Activated CD4-positive, alpha-beta T cell treated with anti-CD3 and anti-CD28 coated beads for 4 hours (primary cell): ENCODE data around the gene CEP162.
"Not testable (repeated sequence)": the region's sequence is repeated elsewhere in the genome, so short reads cannot be mapped to it uniquely, and the experiment has no call there.

Experiments used
- DNase-seq, 2 donors: peaks; one replicate each; pipeline ENCODE4 v3.0.0-alpha.2; 2020

The CEP162 gene

DNA sequence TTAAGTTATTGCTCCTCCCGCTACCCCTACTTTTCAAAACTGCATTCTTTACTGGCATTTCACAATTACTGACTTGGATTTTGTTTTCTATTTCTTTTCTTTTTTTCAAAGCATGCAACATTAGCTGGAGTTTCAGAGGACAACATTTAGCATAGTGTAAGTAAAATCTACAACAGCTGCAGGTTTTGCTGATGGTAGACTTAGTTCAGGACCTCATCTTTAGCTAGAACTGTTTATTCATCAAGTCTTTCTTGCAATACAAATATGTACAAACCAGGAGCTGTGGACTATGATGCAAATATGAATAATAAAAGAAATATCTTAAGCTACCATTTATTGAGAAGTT lies 728 bp upstream of the CEP162 start:
- DNase-seq = no peak

DNA sequence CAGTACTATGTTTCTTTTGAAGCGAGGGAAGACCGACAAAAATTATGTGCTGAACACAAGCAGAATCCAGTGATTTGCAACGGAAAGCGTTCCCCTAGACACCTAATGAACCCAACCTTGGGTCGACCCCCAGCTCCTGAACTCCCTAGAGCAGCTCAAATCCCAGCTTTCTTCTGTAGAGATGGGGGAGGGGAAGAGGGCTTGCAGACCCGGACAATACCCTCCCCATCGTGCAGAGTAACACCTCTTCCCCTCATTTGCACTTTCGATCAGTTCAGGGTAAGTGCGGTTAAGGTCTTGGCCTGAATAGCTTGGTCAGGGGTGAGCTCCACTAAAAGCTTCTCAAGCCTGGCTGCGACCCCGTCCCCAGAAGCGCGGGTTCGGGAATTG lies 404 bp downstream of the CEP162 start:
- no peak for DNase-seq

DNA sequence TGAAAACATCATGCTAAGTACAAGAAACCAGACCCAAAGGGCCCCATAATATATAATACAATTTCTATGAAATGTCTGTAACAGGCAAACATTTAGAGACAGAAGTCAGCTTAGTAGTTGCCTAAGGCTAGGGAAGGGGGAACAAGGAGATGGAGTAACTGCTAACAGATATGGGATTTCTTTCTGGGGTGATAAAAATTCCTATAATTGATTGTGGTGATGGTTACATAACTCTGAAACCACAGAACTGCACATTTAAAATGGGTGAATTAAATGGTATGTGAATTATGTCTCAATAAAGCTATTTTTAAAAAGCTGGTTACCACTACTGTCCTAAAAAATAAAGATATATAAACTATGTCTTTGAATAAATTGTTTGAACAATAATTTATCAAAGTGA lies 3.2 kb downstream of the CEP162 start:
- no peak for DNase-seq

DNA sequence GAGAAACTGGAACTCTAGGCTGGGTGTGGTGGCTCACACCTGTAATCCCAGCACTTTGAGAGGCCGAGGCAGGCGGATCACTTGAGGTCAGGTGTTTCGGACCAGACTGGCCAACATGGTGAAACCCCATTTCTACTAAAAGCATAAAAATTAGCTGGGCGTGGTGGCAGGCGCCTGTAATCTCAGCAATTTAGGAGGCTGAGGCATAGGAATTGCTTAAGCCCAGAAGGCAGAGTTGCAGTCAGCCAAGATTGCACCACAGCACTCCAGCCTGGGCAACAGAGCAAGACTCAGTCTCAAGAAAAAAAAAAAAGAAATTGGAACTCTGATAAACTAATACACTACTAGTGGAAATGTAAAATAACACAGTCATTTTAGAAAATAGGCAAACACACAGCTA lies 3.8 kb downstream of the CEP162 start:
- not testable (repeated sequence) for DNase-seq

DNA sequence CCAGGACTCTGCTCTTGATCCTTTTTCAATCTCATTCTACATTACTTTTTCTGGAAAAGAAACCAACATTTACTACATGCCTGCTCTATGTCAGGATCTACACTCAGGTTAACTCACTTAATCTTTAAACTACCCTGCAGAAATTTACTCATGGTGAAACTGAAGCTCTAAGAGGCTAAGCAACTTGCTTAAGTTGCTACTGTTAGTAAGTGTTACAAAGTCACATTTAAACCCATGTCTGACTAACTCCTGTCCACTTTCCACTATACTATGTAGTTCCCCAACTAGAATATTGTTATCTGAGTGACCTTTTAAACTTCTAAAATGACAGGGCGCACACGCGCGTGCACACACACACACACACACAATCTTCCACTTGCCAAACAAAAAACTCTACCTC lies 5.0 kb downstream of the CEP162 start:
- no peak for DNase-seq

DNA sequence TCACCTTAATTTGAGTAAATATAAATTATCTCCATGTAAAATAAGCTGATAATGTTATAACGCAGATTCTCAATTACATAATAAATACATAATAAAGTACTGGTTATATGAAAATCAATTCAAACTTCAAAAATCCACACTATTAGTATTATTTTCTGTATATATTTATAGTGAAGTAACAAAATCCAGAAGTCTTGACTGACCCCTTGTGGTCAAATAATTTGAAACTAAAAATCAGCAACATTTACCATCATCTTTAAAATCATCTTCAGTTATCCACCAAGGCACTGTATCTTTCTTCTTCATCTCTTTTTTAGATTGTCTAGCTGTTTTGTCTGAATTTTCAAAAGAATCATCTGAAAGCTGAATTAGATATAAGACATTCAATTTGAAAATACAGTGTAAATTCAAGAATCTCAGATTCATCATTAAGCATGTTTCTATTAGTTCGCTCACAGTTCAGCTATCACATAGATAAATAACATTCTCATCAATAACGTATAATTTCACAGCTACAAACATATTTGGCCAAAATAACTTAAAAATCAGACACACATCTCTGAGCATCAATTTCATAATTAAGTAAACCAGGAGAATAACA lies 6.5 kb downstream of the CEP162 start:
- no peak for DNase-seq

DNA sequence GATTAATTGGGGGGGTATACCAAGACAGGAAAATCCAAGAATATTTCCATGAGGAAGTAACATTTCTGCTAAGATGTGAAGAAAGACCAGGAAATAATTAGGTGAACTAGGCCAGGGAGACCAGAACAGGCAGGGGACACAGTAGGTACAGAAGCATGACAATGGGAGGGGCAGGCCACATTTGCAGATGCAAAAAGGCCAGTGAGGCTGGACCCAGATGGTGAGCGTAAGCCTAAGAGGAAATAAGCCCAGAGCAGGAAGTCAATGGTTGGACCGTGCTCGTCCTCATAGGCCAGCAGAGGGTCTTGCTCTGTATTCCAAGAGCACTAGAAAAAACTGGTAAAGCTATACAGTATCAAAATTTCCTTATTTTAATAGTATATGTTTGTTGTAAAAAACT lies 9.4 kb downstream of the CEP162 start:
- DNase-seq = no peak

DNA sequence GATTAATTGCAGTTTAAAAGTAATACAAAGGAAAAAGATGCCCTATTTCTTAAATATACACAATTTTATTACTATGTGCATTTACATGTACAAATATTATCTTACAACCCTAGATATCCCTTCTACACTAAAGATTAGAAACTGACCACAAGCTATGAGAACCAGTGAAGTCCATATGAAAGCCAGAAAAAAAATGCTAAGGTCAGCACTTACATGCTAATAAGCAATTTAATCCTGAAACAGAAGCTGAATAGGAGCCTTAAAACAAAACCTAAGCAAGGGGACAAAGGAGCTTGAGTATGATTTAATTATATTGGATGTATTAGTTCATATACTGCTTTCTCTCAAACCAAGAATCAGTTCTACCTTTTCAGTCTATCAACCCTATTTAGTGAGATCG lies 14.2 kb downstream of the CEP162 start:
- no peak for DNase-seq

DNA sequence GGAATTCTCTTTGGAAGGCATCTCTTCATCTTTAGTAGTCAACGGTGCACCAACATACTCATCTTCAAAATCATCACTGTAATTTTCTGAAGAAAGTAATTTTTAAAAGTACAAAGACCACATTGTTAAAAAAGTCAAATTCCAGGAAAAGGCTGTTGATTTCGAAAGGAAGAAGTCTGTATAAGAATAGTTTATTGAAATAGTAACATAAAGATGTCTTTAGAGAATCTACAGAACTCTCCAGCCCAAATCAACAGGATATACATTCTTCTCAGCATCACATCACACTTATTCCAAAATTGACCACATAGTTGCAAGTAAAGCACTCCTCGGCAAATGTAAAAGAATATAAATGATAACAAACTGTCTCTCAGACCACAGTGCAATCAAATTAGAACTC lies 23.4 kb downstream of the CEP162 start:
- no peak for DNase-seq

DNA sequence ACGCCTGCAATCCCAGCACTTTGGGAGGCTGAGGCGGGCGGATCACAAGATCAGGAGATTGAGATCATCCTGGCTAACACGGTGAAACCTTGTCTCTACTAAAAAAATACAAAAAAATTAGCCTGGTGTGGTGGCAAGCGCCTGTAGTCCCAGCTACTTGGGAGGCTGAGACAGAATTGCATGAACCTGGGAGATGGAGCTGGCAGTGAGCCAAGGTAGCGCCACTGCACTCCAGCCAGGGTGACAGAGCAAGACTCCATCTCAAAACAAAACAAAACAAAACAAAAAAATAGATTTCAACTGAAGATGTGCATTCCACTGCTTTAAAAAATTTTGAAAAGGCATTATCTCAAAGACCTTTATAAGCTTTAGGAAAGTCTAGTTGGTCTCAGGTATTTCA lies 27.5 kb downstream of the CEP162 start:
- not testable (repeated sequence) for DNase-seq

DNA sequence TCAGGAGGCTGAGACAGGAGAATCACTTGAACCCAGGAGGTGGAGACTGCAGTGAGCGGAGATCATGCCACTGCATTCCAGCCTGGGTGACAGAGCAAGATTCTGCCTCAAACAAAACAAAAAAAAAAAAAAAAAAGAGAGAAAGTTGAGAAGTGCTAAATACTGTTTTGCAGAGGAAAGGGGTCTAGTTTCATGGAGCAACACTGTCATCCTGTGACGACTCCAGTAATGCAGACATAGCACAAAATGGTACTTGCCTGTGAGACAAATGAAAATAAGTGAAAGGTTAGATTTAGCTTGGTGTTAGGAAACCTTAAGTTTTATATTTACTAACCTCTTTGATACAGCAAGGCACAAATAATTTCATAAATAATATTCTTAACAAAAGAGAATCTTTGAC lies 29.7 kb downstream of the CEP162 start:
- DNase-seq = no peak

DNA sequence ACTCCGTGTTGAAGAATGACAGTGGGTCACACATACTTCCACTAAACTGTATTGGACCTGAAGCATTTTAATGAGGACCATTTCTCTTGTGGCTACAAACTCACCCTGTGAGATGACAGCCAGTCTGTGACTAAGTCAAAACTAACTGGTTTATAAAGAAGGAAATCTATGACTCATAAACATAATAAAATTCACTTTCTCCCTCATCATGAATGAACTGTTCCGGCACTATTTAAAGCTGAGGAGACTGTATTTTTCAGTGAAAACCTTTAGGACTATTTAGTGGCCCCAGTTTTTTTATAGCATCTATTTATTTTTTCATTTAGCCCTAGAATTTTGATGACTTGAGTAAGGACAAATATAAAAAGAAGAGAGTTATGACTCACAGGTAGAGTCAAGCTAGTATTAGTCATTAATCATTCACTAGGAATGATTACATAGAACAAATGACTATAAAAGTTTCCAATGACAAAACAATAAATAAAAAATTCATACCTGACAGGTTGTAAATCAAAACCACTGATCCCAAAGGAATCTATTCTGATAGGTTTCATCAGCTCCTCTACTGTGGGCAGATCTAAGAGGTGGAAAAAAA lies 34.2 kb downstream of the CEP162 start:
- DNase-seq = no peak

DNA sequence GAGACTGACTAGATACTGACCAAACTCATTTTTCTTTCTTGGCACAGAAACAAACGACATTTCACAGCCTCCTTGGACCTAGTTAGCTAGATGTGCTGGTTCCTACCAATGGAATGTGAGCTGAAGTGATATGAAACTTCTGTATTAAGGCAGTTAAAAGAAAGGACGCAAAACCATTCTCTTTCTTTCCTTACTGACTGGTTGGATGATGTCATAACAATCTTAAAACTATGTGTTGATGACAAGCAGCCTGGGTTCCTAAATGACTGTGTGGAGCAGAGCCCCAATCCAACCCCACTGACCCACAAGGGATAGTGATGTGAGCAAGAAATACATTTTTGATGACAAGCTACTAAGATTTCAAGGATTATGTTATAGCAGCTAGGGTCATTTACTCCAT lies 35.6 kb downstream of the CEP162 start:
- no peak for DNase-seq

DNA sequence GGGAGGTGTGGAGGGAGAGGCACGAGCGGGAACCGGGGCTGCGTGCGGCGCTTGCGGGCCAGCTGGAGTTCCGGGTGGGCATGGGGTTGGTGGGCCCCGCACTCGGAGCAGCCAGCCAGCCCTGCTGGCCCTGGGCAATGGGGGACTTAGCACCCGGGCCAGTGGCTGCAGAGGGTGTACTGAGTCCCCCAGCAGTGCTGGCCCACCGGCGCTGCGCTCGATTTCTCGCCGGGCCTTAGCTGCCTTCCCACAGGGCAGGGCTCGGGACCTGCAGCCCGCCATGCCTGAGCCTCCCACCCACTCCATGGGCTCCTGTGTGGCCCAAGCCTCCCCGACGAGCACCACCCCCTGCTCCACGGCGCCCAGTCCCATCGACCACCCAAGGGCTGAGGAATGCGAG lies 38.1 kb downstream of the CEP162 start:
- not testable (repeated sequence) for DNase-seq

DNA sequence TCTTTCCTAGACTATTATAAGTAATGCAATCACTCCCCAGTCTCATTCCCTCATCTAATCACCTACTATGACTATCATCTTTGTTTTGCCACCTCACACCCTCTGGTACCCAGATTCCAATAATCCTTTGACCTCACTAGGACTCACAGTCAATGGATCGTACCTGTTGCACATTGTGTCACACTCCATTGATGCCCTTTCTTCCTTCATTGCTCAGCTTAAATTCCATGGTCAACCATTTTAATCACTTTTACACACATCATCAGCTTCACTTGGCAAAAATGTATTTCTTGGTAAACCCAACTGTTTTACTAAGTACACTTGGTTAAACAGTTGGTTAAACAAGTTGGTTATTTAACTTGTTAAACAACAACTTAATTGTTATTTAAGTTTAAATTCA lies 44.0 kb downstream of the CEP162 start:
- no peak for DNase-seq

DNA sequence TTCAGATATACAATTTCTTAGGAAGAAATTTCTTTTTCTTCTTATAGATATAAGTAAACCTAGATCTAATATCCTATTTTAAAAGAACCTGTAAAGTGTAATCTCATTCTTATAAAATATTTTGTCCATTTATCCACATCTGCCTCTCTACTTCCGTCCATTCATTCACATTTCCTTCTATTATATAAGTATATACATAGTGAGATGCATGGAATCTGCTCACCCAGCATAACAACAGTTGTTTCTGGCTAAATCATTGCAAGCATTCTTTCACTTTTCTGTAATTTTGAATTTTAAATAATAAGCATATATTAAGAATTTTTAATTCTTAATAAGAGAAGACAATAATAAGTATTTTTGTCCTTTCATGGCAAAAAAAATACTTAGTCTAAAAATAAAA lies 45.4 kb downstream of the CEP162 start:
- DNase-seq = no peak

DNA sequence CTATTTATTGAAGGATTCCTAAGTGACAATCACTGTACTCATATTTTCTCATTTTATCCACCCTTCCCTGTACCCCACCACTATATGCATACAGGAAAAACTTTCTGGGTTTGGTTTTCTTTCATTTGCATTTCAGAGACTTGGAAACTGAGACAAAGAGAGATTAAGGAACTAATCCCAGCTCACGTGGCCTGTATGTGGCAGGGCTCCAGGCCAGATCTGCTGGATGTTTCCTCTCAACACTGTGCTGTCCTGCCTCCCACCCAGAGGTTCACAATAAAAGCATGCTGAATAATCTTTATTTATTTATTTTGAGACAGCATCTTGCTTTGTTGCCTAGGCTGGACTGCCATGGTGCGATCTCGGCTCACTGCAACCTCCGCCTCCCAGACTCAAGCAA lies 50.2 kb downstream of the CEP162 start:
- DNase-seq = no peak

DNA sequence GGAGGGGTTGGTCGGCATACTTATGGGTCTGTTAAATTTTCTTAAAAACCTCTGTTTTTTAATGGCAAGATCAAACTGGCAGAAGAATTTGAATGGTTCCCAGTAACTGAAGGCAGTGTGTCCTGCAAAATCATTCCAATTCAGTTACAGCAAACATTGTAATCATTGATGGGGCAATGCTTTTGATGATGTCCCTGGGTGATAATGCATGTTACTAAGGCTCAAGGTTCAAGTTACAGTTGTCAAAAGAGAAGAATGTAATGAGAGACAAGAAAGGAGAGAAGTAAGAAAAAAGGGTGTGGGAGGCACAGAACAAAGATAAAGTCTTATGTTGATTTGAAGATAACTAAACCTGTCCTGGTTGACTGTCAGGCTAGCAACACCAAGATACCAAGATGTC lies 54.9 kb downstream of the CEP162 start:
- no peak for DNase-seq

DNA sequence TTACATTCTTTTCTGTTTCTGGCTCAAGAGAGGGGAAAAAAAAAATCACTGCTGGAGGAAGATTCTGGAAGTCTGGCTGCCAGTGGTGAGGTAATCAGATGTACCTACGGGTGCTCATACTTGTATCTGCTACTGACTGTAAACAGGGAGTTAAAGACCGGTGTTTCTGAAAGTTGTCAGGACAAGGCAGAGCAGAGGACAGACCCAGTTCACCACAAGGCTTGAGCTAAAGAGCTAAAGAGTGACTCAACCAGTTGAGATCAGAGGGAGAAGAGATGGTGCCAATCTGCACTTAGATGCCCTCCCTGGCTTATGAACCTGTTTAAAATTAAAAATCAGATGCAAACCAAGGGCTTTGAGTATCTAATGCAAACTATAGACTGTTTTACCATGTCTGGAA lies 55.4 kb downstream of the CEP162 start:
- no peak for DNase-seq

DNA sequence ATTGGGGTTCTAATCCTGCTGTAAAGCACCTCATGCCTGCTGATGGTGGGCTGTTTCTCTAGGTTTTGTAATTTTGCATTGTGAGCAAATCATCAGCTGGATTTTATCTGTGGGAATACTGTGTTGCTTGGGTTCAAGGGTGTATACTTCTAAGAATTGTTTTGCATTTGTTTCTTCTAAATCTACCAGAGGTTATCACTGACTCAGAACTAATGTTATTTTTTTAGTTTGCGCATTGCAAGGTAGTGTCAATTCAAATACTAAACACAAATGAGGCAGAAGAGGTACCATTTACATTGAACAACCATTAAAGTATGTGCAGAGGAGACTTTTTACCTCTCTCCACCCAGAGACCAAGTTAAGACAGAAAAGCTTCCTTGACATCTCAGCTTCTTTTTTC lies 60.0 kb downstream of the CEP162 start:
- no peak for DNase-seq

DNA sequence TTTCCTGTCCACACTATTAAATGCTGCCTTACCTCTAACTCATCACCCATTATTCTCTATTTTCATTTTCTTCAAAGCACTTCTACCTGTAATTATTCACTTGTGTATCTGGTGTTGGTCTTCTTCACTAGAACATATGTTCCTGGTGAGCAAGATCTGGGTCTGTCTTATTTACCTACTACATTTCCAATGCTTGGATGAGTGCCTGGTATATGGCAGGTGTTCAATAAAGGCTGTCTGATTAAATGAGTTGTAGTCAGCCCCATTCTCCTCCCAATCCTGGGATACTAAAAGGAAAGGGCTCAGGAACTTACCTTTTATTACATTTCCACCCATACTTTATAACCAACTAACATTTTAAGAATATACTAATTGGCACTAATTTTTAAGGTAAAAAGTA lies 61.0 kb downstream of the CEP162 start:
- no peak for DNase-seq

DNA sequence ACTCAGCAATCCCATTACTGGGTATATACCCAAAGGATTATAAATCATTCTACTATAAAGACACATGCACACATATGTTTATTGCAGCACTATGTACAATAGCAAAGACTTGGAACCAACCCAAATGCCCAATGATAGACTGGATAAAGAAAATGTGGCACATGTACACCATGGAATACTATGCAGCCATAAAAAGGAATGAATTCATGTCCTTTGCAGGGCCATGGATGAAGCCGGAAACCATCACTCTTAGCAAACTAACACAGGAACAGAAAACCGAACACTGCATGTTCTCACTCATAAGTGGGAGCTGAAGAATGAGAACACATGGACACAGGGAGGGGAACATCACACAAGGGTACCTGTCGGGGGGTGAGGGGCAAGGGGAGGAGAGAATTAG lies 63.1 kb downstream of the CEP162 start:
- not testable (repeated sequence) for DNase-seq

DNA sequence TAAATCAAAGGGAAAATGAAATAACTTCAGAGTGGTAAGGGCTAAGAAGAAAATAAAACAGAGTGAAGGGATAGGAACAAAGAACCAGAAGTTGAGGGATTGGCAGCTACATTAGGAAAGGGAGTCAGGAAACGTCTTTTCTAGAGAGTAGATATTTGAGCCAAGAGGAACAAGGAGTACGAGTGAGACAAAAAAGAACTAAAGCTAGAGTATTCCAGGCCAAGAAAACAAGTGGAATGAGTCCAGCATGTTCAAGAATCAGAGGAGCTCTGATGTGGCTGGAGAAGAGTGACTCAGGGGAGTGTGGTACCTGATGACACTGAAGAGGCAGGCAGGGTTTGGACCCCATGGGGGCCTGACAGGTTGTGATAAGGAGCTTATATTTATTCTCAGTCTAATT lies 66.3 kb downstream of the CEP162 start:
- no peak for DNase-seq

DNA sequence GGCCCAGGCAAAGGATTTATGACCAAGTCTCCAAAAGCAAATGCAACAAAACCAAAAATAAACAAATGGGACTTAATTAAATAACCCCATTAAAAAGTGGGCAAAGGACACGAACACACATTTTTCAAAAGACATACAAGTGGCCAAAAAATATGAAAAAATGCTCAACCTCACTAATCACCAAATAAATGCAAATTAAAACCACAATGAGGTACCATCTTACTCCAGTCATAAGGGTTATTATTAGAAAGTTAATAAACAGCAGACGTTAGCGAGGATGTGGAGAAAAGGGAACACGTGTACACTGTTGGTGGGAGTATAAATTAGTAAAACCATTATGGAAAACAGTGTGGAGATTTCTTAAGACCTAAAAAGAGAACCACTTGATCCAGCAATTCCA lies 71.1 kb downstream of the CEP162 start:
- DNase-seq = no peak

DNA sequence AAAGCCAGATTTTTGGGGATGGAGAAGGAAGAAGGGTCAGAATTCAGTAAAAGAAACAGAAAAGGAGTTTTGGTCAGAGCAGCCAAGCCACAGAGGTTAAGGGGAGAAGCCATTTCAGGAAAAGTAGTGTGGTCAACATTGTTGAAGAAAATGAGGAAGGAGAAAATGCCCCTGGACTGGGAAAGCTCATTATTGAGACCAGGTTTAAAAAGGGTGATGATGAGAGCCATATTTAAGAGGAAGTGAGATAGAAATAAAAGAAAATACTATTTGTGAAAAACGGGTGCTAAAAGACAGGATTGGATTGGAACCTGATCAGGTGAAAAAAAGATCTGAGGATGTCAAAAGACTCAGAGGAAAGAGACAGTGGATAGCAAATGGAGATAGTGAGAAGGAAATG lies 75.8 kb downstream of the CEP162 start:
- DNase-seq = no peak

DNA sequence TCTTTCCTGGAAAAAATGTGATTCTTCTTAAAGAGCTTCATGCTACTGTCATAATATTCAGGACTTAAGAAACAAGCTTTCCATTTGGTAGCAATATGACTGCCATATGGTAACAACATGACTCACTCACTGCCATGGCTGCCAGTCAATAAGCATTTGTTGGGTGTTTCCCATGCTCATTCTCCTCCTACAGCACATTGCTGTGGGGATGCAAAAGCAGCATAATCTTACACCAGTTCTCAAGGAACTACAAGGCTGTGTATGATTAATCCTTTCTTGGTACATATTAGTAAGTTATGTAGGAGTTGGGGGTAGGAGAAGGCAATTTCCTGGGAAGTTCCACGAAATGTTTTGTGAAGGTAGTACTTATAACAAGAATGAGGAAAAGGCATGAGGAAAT lies 76.7 kb downstream of the CEP162 start:
- DNase-seq = no peak
